Stomach (tissue), 4 donors: ENCODE data around the gene ANKRD12.

ENCODE experiments used
- CTCF ChIP-seq, 7 experiments: fragments of 450-650 bp in 4 of 7; fragments of 200-600 bp in 3 of 7; sonication (generic) in 3 of 7; IDR thresholded peaks; one replicate each; pipeline ENCODE4 v1.5.1; 2016 to 2019; ENCODE audit warnings: antibody characterized with exemption in 7 of 7, control low read depth in 2 of 7, mild to moderate bottlenecking in 1 of 7
- EP300 ChIP-seq: sonication (generic); formaldehyde crosslinking; IDR thresholded peaks from one replicate; pipeline ENCODE4 v1.6.1; 2017; ENCODE audit warnings: antibody characterized with exemption
- POLR2A ChIP-seq, 4 donors: fragments of 450-650 bp; IDR thresholded peaks; one replicate each; pipeline ENCODE4 v1.6.1; 2016; ENCODE audit warnings: antibody characterized with exemption in 4 of 4, control low read depth in 2 of 4, mild to moderate bottlenecking in 1 of 4, moderate library complexity in 1 of 4
- POLR2AphosphoS5 ChIP-seq, 3 donors: sonication (generic); formaldehyde crosslinking; IDR thresholded peaks; one replicate each; pipeline ENCODE4 v1.6.1; 2016; ENCODE audit warnings: antibody characterized with exemption in 3 of 3

GRCh38 chr18:9096007-9096371 is 40.6 kb upstream of the ANKRD12 start:
- TF ChIP-seq EP300, result no peak
- no peak for TF ChIP-seq POLR2A (IDR thresholded peaks at IDR 0.05)
- no peak for TF ChIP-seq CTCF (IDR thresholded peaks at IDR 0.05)
- TF ChIP-seq POLR2AphosphoS5 (IDR thresholded peaks at IDR 0.05), result no peak
